Esophagus squamous epithelium (tissue), 4 donors: ENCODE data around the gene IMMP2L.

Source experiments
- POLR2A ChIP-seq, 4 donors: fragments of 450-650 bp; IDR thresholded peaks; one replicate each; pipeline ENCODE4 v1.6.1; 2017; ENCODE audit warnings: antibody characterized with exemption in 4 of 4, mild to moderate bottlenecking in 4 of 4, moderate library complexity in 3 of 4
- TF ChIP-seq, protein P1 (sequence below), 6 experiments: fragments of 450-650 bp in 4 of 6; fragments of 200-600 bp in 2 of 6; sonication (generic) in 2 of 6; IDR thresholded peaks; one replicate each; pipeline ENCODE4 v1.5.1; 2016 to 2019; ENCODE audit warnings: antibody characterized with exemption in 6 of 6, mild to moderate bottlenecking in 4 of 6, moderate library complexity in 4 of 6

DNA sequence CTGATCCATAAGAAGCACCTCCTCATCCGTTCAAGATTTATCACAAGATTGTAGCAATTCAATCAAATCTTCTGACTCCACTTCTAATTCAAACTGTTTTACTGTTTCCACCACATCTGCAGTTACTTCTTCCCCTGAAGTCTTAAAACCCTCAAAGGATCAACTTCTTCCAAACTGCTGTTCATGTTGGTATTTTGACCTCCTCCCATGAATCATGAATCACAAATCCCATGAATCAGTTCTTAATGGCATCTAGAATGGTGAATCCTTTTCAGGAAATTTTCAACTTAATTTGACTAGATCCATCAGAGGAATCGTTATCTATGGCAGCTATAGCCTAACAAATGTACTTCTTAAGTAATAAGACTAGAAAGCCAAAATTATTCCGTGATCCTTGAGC, 122.3 kb downstream of the IMMP2L start:
- TF ChIP-seq, protein P1, sequence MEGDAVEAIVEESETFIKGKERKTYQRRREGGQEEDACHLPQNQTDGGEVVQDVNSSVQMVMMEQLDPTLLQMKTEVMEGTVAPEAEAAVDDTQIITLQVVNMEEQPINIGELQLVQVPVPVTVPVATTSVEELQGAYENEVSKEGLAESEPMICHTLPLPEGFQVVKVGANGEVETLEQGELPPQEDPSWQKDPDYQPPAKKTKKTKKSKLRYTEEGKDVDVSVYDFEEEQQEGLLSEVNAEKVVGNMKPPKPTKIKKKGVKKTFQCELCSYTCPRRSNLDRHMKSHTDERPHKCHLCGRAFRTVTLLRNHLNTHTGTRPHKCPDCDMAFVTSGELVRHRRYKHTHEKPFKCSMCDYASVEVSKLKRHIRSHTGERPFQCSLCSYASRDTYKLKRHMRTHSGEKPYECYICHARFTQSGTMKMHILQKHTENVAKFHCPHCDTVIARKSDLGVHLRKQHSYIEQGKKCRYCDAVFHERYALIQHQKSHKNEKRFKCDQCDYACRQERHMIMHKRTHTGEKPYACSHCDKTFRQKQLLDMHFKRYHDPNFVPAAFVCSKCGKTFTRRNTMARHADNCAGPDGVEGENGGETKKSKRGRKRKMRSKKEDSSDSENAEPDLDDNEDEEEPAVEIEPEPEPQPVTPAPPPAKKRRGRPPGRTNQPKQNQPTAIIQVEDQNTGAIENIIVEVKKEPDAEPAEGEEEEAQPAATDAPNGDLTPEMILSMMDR (IDR thresholded peaks at IDR 0.05): no peak
- TF ChIP-seq POLR2A (IDR thresholded peaks at IDR 0.05): no peak
